IMR-90 (cell line): Measurements from ENCODE around the gene SLC22A16. TPM values are rescaled to one million over a fixed set of nuclear protein-coding genes. Genes with fewer than 3 reads are reported as not detected.

ENCODE experiments used
- ATAC-seq: fragments of 200-7000 bp; cut with Tn5 transposase; 2 replicates; pipeline ENCODE4 v1.9.1; 2020; ENCODE audit warnings: low read depth, mild to moderate bottlenecking, moderate library complexity
- BruUV-seq: library from RNA; stranded (reverse); fragments of 400-500 nt; replicated peaks from 2 replicates; lab custom pipeline; 2021; lab: Mats Ljungman, UMichigan
- CTCF ChIA-PET: fragments of 300-600 bp; formaldehyde crosslinking; extraction: SDS; loops from one replicate; lab custom pipeline; 2021; ENCODE audit warnings: antibody characterized with exemption; lab: Yijun Ruan, JAX
- POLR2A ChIA-PET: fragments of 300-600 bp; sonication (Branson Sonifier 250); formaldehyde crosslinking; loops from one replicate; lab custom pipeline; 2022; ENCODE audit warnings: antibody characterized with exemption; ENCODE audit not compliant: unreplicated experiment; lab: Charles Lee
- DNase-seq: peaks from one replicate; pipeline ENCODE4 v3.0.0; 2013
- H2AFZ ChIP-seq: replicated peaks from 2 replicates; pipeline ENCODE3; 2013; ENCODE audit warnings: low read length, mild to moderate bottlenecking; ENCODE audit not compliant: poor library complexity
- H2AK5ac ChIP-seq: 2 replicates; pipeline ENCODE4 v1.6.1; 2013; ENCODE audit warnings: low read depth, low read length, inconsistent platforms
- H2AK9ac ChIP-seq: replicated peaks from 2 replicates; pipeline ENCODE3; 2013; ENCODE audit warnings: mild to moderate bottlenecking, low read depth, low read length, moderate library complexity; ENCODE audit not compliant: poor library complexity
- H2BK120ac ChIP-seq: 2 replicates; pipeline ENCODE4 v1.6.1; 2013; ENCODE audit warnings: low read depth, low read length, inconsistent platforms
- H2BK15ac ChIP-seq: 3 replicates; pipeline ENCODE4 v1.6.1; 2013; ENCODE audit warnings: low read depth, low read length, inconsistent platforms
- H2BK20ac ChIP-seq: 2 replicates; pipeline ENCODE4 v1.6.1; 2013; ENCODE audit warnings: low read depth, mild to moderate bottlenecking, inconsistent platforms, low read length, moderate library complexity
- H2BK5ac ChIP-seq: 2 replicates; pipeline ENCODE4 v1.6.1; 2013; ENCODE audit warnings: mild to moderate bottlenecking, low read depth, low read length, inconsistent platforms; ENCODE audit not compliant: poor library complexity, severe bottlenecking
- H3K14ac ChIP-seq: replicated peaks from 2 replicates; pipeline ENCODE4 v1.6.1; 2013; ENCODE audit warnings: low read depth, low read length, inconsistent platforms
- H3K18ac ChIP-seq: 2 replicates; pipeline ENCODE4 v1.6.1; 2013; ENCODE audit warnings: low read depth, low read length, control low read depth
- H3K23ac ChIP-seq: 2 replicates; pipeline ENCODE4 v1.6.1; 2013; ENCODE audit warnings: low read depth, low read length, inconsistent platforms
- H3K27ac ChIP-seq: 2 replicates; pipeline ENCODE4 v1.5.1; 2013; ENCODE audit warnings: mild to moderate bottlenecking, control low read depth, low read length; ENCODE audit not compliant: insufficient read depth
- H3K27me3 ChIP-seq: 2 replicates; pipeline ENCODE4 v1.6.1; 2013; ENCODE audit warnings: low read length; ENCODE audit not compliant: control insufficient read depth, insufficient read depth
- H3K36me3 ChIP-seq: 2 replicates; pipeline ENCODE4 v1.6.1; 2013; ENCODE audit warnings: low read length, mixed read lengths; ENCODE audit not compliant: control insufficient read depth, insufficient read depth
- H3K4ac ChIP-seq: 2 replicates; pipeline ENCODE4 v1.6.1; 2013; ENCODE audit warnings: low read depth, low read length, inconsistent platforms
- H3K4me1 ChIP-seq: 2 replicates; pipeline ENCODE4 v1.6.1; 2013; ENCODE audit warnings: low read length, mixed read lengths; ENCODE audit not compliant: control insufficient read depth, insufficient read depth
- H3K4me2 ChIP-seq: 2 replicates; pipeline ENCODE4 v1.6.1; 2013; ENCODE audit warnings: low read depth, mild to moderate bottlenecking, control low read depth, low read length, moderate library complexity
- H3K4me3 ChIP-seq: 2 replicates; pipeline ENCODE4 v1.5.1; 2013; ENCODE audit warnings: low read depth, mild to moderate bottlenecking, control low read depth, low read length, moderate library complexity; ENCODE audit not compliant: insufficient read depth
- H3K56ac ChIP-seq: 2 replicates; pipeline ENCODE4 v1.6.1; 2013; ENCODE audit warnings: low read length, inconsistent platforms; ENCODE audit not compliant: insufficient read depth; ENCODE audit errors: extremely low read depth
- H3K79me1 ChIP-seq, 2 experiments: 2 replicates each; pipeline ENCODE4 v1.6.1; 2013; ENCODE audit warnings: low read length in 2 of 2, inconsistent platforms in 1 of 2, low read depth in 1 of 2
- H3K9ac ChIP-seq: 2 replicates; pipeline ENCODE4 v1.6.1; 2013; ENCODE audit warnings: low read depth, low read length, control low read depth
- H3K9me1 ChIP-seq: 2 replicates; pipeline ENCODE4 v1.6.1; 2013; ENCODE audit warnings: low read length, inconsistent platforms; ENCODE audit not compliant: insufficient read depth
- H3K9me3 ChIP-seq: 2 replicates; pipeline ENCODE4 v1.6.1; 2013; ENCODE audit warnings: low read length; ENCODE audit not compliant: control insufficient read depth, insufficient read depth
- H4K20me1 ChIP-seq: 2 replicates; pipeline ENCODE4 v1.6.1; 2013; ENCODE audit warnings: low read length, inconsistent platforms; ENCODE audit not compliant: insufficient read depth
- H4K5ac ChIP-seq: 2 replicates; pipeline ENCODE4 v1.6.1; 2013; ENCODE audit warnings: mild to moderate bottlenecking, low read depth, low read length, control low read depth
- H4K8ac ChIP-seq, 2 experiments: 2 replicates each; pipeline ENCODE4 v1.6.1; 2013; ENCODE audit warnings: low read depth in 2 of 2, low read length in 2 of 2, control low read depth in 1 of 2, inconsistent platforms in 1 of 2
- H4K91ac ChIP-seq: 2 replicates; pipeline ENCODE4 v1.6.1; 2013; ENCODE audit warnings: low read depth, low read length, inconsistent platforms; ENCODE audit not compliant: insufficient read depth
- BHLHE40 ChIP-seq: fragments of 150-350 bp; IDR thresholded peaks from 2 replicates; pipeline ENCODE4 v1.6.1; 2016; ENCODE audit warnings: mild to moderate bottlenecking, low read depth, low read length
- CEBPB ChIP-seq: IDR thresholded peaks from 2 replicates; pipeline ENCODE4 v1.6.1; 2012; ENCODE audit warnings: low read depth, low read length, improper control_type of control experiment
- CHD1 ChIP-seq: IDR thresholded peaks from 2 replicates; pipeline ENCODE4 v1.6.1; 2012; ENCODE audit warnings: low read depth, low read length, improper control_type of control experiment
- MAZ ChIP-seq: IDR thresholded peaks from 2 replicates; pipeline ENCODE4 v1.6.1; 2012; ENCODE audit warnings: low read depth, mild to moderate bottlenecking, low read length, improper control_type of control experiment, moderate library complexity, borderline replicate concordance
- MXI1 ChIP-seq: IDR thresholded peaks from 2 replicates; pipeline ENCODE4 v1.6.1; 2012; ENCODE audit warnings: low read depth, mild to moderate bottlenecking, low read length, moderate library complexity, borderline replicate concordance
- NFE2L2 ChIP-seq: fragments of 150-350 bp; IDR thresholded peaks from 2 replicates; pipeline ENCODE4 v1.6.1; 2016; ENCODE audit warnings: low read depth, mild to moderate bottlenecking, low read length
- POLR2A ChIP-seq: IDR thresholded peaks from 2 replicates; pipeline ENCODE4 v1.6.1; 2012; ENCODE audit warnings: mild to moderate bottlenecking, low read depth, low read length
- RFX5 ChIP-seq: IDR thresholded peaks from 2 replicates; pipeline ENCODE4 v1.8.0; 2012; ENCODE audit warnings: low read depth, mild to moderate bottlenecking, low read length, moderate library complexity
- SMC3 ChIP-seq: fragments of 150-350 bp; IDR thresholded peaks from 2 replicates; pipeline ENCODE4 v1.6.1; 2016; ENCODE audit warnings: low read depth, mild to moderate bottlenecking, antibody characterized with exemption, low read length, moderate library complexity
- WGBS, 2 experiments: methylation state at CpG; one replicate each; pipeline versions ENCODE4 v1.1.5 to v1.1.7; 2013; ENCODE audit warnings: missing lambda C conversion rate in 2 of 2; ENCODE audit not compliant: insufficient read length in 1 of 2; ENCODE audit errors: extremely low coverage in 2 of 2; 5-methylcytosine and 5-hydroxymethylcytosine counted together
- dilution Hi-C: fragments of 300-500 bp; cut with HindIII; formaldehyde crosslinking; loops from one replicate; pipeline ENCODE4 v1.14.3; 2018; ENCODE audit warnings: low sequenced_read_pairs; ENCODE audit not compliant: unreplicated experiment
- in situ Hi-C: fragments of 300-500 bp; cut with MboI; formaldehyde crosslinking; loops from 3 replicates; pipeline ENCODE4 v1.14.3; 2019; ENCODE audit warnings: low sequenced_read_pairs, inconsistent platforms, mixed read lengths
- intact Hi-C: fragments of 100-400 bp; cut with micrococcal nuclease; formaldehyde crosslinking; loops from 2 replicates; pipeline ENCODE4 v1.10.0; 2022
- polyA plus RNA-seq, 3 experiments: library from polyadenylated mRNA; depleted of rRNA; stranded (reverse); fragments of >200 nt; gene quantifications; 2 replicates each; pipeline ENCODE4 v1.2.3, GENCODE V29; 2012; ENCODE audit warnings: low replicate concordance in 1 of 3
- total RNA-seq: library from RNA; depleted of rRNA; stranded (reverse); fragments of >200 nt; gene quantifications from 2 replicates; pipeline ENCODE4 v1.2.3, GENCODE V29; 2012

The SLC22A16 gene
- total and polyA plus RNA-seq, 2 of the 4 experiments (the other 2 are of a cell fraction): not detected

- CTCF ChIA-PET: interaction anchor here (0.6 kb wide), 1 partner anchor 242 kb away, joined by 3 read pairs; no protein-coding TSS in a partner anchor
- dilution Hi-C loops: no loop called here
These were observed 14.9 kb upstream of the SLC22A16 start for GRCh38 chr6:110491299-110491643.

More at GRCh38 chr6:110491299-110491643, 14.9 kb upstream of the SLC22A16 start:
- Histone ChIP-seq H2BK120ac (no peak overlapping the region), H3K4me2 (no peak overlapping the region), H4K20me1 (no peaks in the 10 kb centered on the region), H3K23ac (no peak overlapping the region), H3K18ac (no peak overlapping the region), H3K27me3 (peaks cover 4% of the 10 kb centered on the region), H3K9me3 (no peaks in the 10 kb centered on the region), H4K5ac (no peak overlapping the region), H3K36me3 (no peaks in the 10 kb centered on the region), H3K56ac (no peak overlapping the region), H2BK20ac (no peak overlapping the region), H3K79me1 (no peaks in the 10 kb centered on the region), H3K4me1 (peaks cover 4% of the 10 kb centered on the region), H3K27ac (no peak overlapping the region), H2AK5ac (no peak overlapping the region), H2BK15ac (no peak overlapping the region), H3K14ac (no peak overlapping the region), H2BK5ac (no peak overlapping the region), H3K4me3 (no peak overlapping the region), H3K4ac (no peak overlapping the region), H3K9me1 (no peaks in the 10 kb centered on the region), H4K91ac (no peak overlapping the region), H2AFZ (no peak overlapping the region), H4K8ac (no peak overlapping the region), H3K9ac (no peak overlapping the region), H2AK9ac (no peak overlapping the region)
- WGBS, 2 experiments: no CpG with 5 or more reads among the region's 3 CpGs
- in situ Hi-C loops (no loop called here), intact Hi-C loops (no loop called here)
- DNase-seq: no peak
- POLR2A ChIA-PET: no interaction called here
- no TSS peak for BruUV-seq
- TF ChIP-seq RFX5 (no peak), CEBPB (no peak), SMC3 (no peak), MXI1 (no peak), BHLHE40 (no peak), MAZ (no peak), CHD1 (no peak), POLR2A (no peak), NFE2L2 (no peak)
- no peak for ATAC-seq
